ENCODE results near the gene HIRIP3.

DNA sequence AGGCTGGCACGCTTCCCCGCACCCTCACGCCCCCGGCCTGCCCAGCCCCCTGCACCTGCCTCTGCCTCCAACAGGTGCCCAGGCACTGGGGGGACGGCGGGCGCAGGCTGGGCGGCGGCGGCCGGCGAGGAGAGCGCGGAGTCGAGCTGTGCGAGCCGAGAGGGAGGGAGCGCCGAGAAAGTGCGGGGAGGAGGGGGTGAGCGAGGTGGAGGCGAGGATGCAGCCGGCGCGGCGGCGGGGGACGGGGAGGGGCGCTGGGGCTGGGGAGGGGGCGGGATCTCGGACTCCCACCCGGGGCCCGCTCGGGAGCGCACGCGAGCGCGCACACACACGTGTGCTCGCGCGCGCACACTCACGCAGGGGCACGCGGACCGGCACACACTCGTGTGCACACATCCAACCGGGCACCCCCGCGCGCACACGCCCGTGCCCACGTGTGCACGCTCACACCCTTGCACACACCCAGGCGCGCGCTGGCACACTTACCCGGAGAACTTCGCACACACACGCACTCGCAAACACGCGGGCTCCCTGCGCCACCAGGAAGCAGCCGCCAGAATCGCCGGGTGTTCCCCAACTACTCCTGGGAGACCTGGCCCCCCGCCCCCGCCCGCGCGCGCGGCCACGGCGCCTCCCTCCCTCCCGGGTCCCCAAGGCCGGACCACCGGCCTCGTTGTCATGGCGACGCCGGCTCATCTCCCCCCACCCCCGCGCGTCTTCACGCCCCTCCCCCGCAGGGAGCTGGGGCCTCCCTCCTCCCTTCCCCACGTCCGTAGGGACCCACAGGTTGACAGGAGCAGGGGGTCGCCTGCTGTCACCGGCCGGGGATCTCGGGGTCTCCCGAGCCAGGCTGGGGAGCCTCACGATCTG, 15.7 kb upstream of the HIRIP3 start, which contains the start of gene DOC2A:
- TF ChIP-seq EZH2 (IDR thresholded peaks at IDR 0.05; ENCODE audit: borderline replicate concordance, low read depth, low read length, severe bottlenecking): no peak
- TF ChIP-seq, protein P1, sequence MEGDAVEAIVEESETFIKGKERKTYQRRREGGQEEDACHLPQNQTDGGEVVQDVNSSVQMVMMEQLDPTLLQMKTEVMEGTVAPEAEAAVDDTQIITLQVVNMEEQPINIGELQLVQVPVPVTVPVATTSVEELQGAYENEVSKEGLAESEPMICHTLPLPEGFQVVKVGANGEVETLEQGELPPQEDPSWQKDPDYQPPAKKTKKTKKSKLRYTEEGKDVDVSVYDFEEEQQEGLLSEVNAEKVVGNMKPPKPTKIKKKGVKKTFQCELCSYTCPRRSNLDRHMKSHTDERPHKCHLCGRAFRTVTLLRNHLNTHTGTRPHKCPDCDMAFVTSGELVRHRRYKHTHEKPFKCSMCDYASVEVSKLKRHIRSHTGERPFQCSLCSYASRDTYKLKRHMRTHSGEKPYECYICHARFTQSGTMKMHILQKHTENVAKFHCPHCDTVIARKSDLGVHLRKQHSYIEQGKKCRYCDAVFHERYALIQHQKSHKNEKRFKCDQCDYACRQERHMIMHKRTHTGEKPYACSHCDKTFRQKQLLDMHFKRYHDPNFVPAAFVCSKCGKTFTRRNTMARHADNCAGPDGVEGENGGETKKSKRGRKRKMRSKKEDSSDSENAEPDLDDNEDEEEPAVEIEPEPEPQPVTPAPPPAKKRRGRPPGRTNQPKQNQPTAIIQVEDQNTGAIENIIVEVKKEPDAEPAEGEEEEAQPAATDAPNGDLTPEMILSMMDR (IDR thresholded peaks at IDR 0.05; ENCODE audit: borderline replicate concordance, extremely low read depth, low read length, poor library complexity, severe bottlenecking): no peak

Measured in DND-41 (cell line).